K562 (cell line): ENCODE data around the gene LRRC4B. TPM values are rescaled to one million over a fixed set of nuclear protein-coding genes. Genes with fewer than 3 reads are reported as not detected.

Experiments used
- ATAC-seq: fragments of 200-7000 bp; cut with Tn5 transposase; 3 replicates; pipeline ENCODE4 v1.9.1; 2020; ENCODE audit warnings: moderate library complexity
- BruUV-seq: library from RNA; stranded (reverse); fragments of 400-500 nt; replicated peaks from 2 replicates; lab custom pipeline; 2021; lab: Mats Ljungman, UMichigan
- CTCF ChIA-PET: fragments of 300-600 bp; formaldehyde crosslinking; extraction: SDS; loops from one replicate; lab custom pipeline; 2021; ENCODE audit warnings: low intra/inter-chr PET ratio; lab: Yijun Ruan, JAX
- POLR2A ChIA-PET: fragments of 300-600, 350-650 bp; sonication (Branson Sonifier 250); formaldehyde crosslinking; extraction: SDS; loops from one replicate; lab custom pipeline; 2021; ENCODE audit warnings: antibody characterized with exemption, inconsistent platforms; lab: Yijun Ruan, JAX
- DNase-seq, 4 experiments: peaks; one replicate each; pipeline versions ENCODE4 v3.0.0 to v3.0.0-alpha.2; 2011 to 2018; ENCODE audit warnings: low spot score in 3 of 4, mixed read lengths in 3 of 4; ENCODE audit errors: extremely low read depth in 1 of 4
- FAIRE-seq: peaks from 2 replicates; lab custom pipeline; 2011; peaks lifted over from hg19 to GRCh38; lab: Jason Lieb, UNC
- H2AFZ ChIP-seq: 2 replicates; pipeline ENCODE4 v1.6.0; 2011; ENCODE audit warnings: low read depth, low read length, control low read depth, inconsistent platforms
- H3K27ac ChIP-seq: fragments of 200-600 bp; 3 replicates; pipeline ENCODE4 v1.8.0; 2011; ENCODE audit warnings: low read depth, mild to moderate bottlenecking, control low read depth, inconsistent platforms, low read length, moderate library complexity, mixed read lengths; ENCODE audit errors: extremely low read depth
- H3K27me3 ChIP-seq, 2 experiments: fragments of 300-600 bp in 1 of 2; 2 replicates in 1 of 2; 3 replicates in 1 of 2; pipeline versions ENCODE4 v1.6.0 to v1.8.0; 2011; ENCODE audit warnings: inconsistent platforms in 2 of 2, low read length in 2 of 2, mild to moderate bottlenecking in 1 of 2, mixed read lengths in 1 of 2, moderate library complexity in 1 of 2; ENCODE audit not compliant: control insufficient read depth in 2 of 2, insufficient read depth in 2 of 2
- H3K36me3 ChIP-seq: fragments of 300-600 bp; 3 replicates; pipeline ENCODE4 v1.8.0; 2011; ENCODE audit warnings: mild to moderate bottlenecking, low read length, inconsistent platforms; ENCODE audit not compliant: control insufficient read depth, insufficient read depth
- H3K4me1 ChIP-seq, 2 experiments: fragments of 200-600 bp in 1 of 2; replicated peaks in 1 of 2; 2 replicates in 1 of 2; 3 replicates in 1 of 2; pipeline versions ENCODE4 v1.5.1 to v1.8.0; 2011; ENCODE audit warnings: inconsistent platforms in 2 of 2, low read length in 2 of 2, mild to moderate bottlenecking in 1 of 2, mixed read lengths in 1 of 2, moderate library complexity in 1 of 2; ENCODE audit not compliant: control insufficient read depth in 2 of 2, insufficient read depth in 2 of 2
- H3K4me2 ChIP-seq: 2 replicates; pipeline ENCODE4 v1.6.1; 2011; ENCODE audit warnings: low read length, control low read depth, inconsistent platforms, mixed read lengths; ENCODE audit not compliant: insufficient read depth
- H3K4me3 ChIP-seq: fragments of 200-600 bp; sonication (generic), shearing (Covaris generic); 2 replicates; pipeline ENCODE4 v1.5.1; 2016; ENCODE audit warnings: control low read depth, inconsistent platforms
- H3K79me2 ChIP-seq: fragments of 200-600 bp; 3 replicates; pipeline ENCODE4 v1.8.0; 2011; ENCODE audit warnings: low read length, inconsistent platforms; ENCODE audit not compliant: control insufficient read depth, insufficient read depth
- H3K9ac ChIP-seq, 2 experiments: 2 replicates each; pipeline versions ENCODE4 v1.6.0 to v1.6.1; 2011; ENCODE audit warnings: low read depth in 2 of 2, low read length in 2 of 2, control low read depth in 1 of 2, inconsistent platforms in 1 of 2, mild to moderate bottlenecking in 1 of 2, mixed read lengths in 1 of 2; ENCODE audit not compliant: insufficient read depth in 1 of 2
- H3K9me1 ChIP-seq: one replicate; pipeline ENCODE4 v1.6.0; 2011; ENCODE audit warnings: inconsistent platforms, mild to moderate bottlenecking, low read length, moderate library complexity; ENCODE audit not compliant: control insufficient read depth, insufficient read depth
- H3K9me3 ChIP-seq: replicated peaks from 2 replicates; pipeline ENCODE4 v1.5.1; 2011; ENCODE audit warnings: low read depth, low read length, inconsistent platforms; ENCODE audit not compliant: control insufficient read depth, insufficient read depth
- H4K20me1 ChIP-seq: replicated peaks from 2 replicates; pipeline ENCODE4 v1.6.1; 2011; ENCODE audit warnings: low read length, inconsistent platforms, mixed read lengths; ENCODE audit not compliant: control insufficient read depth, insufficient read depth
- ATF7 ChIP-seq: fragments of 450-650 bp; IDR thresholded peaks from 2 replicates; pipeline ENCODE4 v1.7.1; 2014; ENCODE audit warnings: mild to moderate bottlenecking, moderate library complexity
- CBFA2T3 ChIP-seq: fragments of 450-650 bp; IDR thresholded peaks from 2 replicates; pipeline ENCODE4 v1.6.1; 2017
- CBX3 ChIP-seq, 2 experiments: IDR thresholded peaks; 1 replicate in 1 of 2; 2 replicates in 1 of 2; pipeline ENCODE4 v1.6.1; 2012; ENCODE audit warnings: inconsistent platforms in 2 of 2, low read length in 2 of 2, borderline replicate concordance in 1 of 2, control low read depth in 1 of 2
- E2F6 ChIP-seq, 2 experiments: IDR thresholded peaks; 2 replicates each; pipeline ENCODE4 v1.6.1; 2011; ENCODE audit warnings: borderline replicate concordance in 1 of 2, control low read depth in 1 of 2, low read depth in 1 of 2, low read length in 1 of 2, mild to moderate bottlenecking in 1 of 2, mixed read lengths in 1 of 2, moderate library complexity in 1 of 2; ENCODE audit not compliant: insufficient read depth in 1 of 2, insufficient read length in 1 of 2, poor library complexity in 1 of 2, severe bottlenecking in 1 of 2; ENCODE audit errors: extremely low read depth in 1 of 2
- EGR1 ChIP-seq: fragments of 450-650 bp; conservative IDR thresholded peaks from 2 replicates; pipeline ENCODE4 v1.6.1; 2017; ENCODE audit warnings: mild to moderate bottlenecking
- ESRRA ChIP-seq: fragments of 450-650 bp; IDR thresholded peaks from 2 replicates; pipeline ENCODE4 v1.6.1; 2014; ENCODE audit warnings: low read depth, mild to moderate bottlenecking, moderate library complexity, borderline replicate concordance
- JUND ChIP-seq, 2 experiments: IDR thresholded peaks; 2 replicates in 1 of 2; 3 replicates in 1 of 2; pipeline ENCODE4 v1.6.1; 2011; ENCODE audit warnings: borderline replicate concordance in 2 of 2, low read depth in 2 of 2, low read length in 2 of 2, improper control_type of control experiment in 1 of 2, missing biosample characterization in 1 of 2, missing genetic modification characterization in 1 of 2, missing genetic modification reagents in 1 of 2
- MEIS2 ChIP-seq: fragments of 450-650 bp; IDR thresholded peaks from 2 replicates; pipeline ENCODE4 v1.6.1; 2014; ENCODE audit warnings: mild to moderate bottlenecking; ENCODE audit not compliant: partially characterized antibody
- NFE2 ChIP-seq: IDR thresholded peaks from 2 replicates; pipeline ENCODE4 v1.6.1; 2014; ENCODE audit warnings: antibody characterized with exemption, low read depth
- NFIC ChIP-seq: fragments of 450-650 bp; IDR thresholded peaks from 2 replicates; pipeline ENCODE4 v1.6.1; 2017; ENCODE audit warnings: mild to moderate bottlenecking, inconsistent platforms
- NFRKB ChIP-seq: fragments of 450-650 bp; IDR thresholded peaks from 2 replicates; pipeline ENCODE4 v1.6.1; 2016; ENCODE audit warnings: low read depth
- NRF1 ChIP-seq, 2 experiments: fragments of 450-650 bp; IDR thresholded peaks in 1 of 2; conservative IDR thresholded peaks in 1 of 2; 2 replicates each; pipeline ENCODE4 v1.6.1; 2014; ENCODE audit warnings: mild to moderate bottlenecking in 2 of 2
- POLR2AphosphoS5 ChIP-seq: IDR thresholded peaks from 2 replicates; pipeline ENCODE4 v1.6.1; 2011; ENCODE audit warnings: mild to moderate bottlenecking, low read depth, low read length, moderate library complexity; ENCODE audit not compliant: control insufficient read depth, insufficient read depth
- RB1 ChIP-seq: fragments of 450-650 bp; IDR thresholded peaks from 2 replicates; pipeline ENCODE4 v1.6.1; 2017; ENCODE audit warnings: low read depth, mild to moderate bottlenecking
- SMAD4 ChIP-seq: fragments of 250-450 bp; sonication (Bioruptor Pico); conservative IDR thresholded peaks from 2 replicates; pipeline ENCODE4 v1.8.0; 2021; ENCODE audit warnings: inconsistent platforms, mild to moderate bottlenecking, moderate library complexity
- SRSF7 ChIP-seq: fragments of 200-400 bp; formaldehyde crosslinking; optimal IDR thresholded peaks from 2 replicates; pipeline ENCODE3; 2017; ENCODE audit warnings: mild to moderate bottlenecking, low read depth, low read length
- TEAD4 ChIP-seq, 2 experiments: sonication (generic) in 1 of 2; formaldehyde crosslinking in 1 of 2; IDR thresholded peaks; 2 replicates each; pipeline versions ENCODE4 v1.6.1 to v1.8.0; 2012 to 2022; ENCODE audit warnings: borderline replicate concordance in 1 of 2, inconsistent platforms in 1 of 2, low read length in 1 of 2, mild to moderate bottlenecking in 1 of 2, missing genetic modification reagents in 1 of 2
- TRIM24 ChIP-seq, 2 experiments: fragments of 450-650 bp; IDR thresholded peaks; 2 replicates each; pipeline ENCODE4 v1.6.1; 2016
- ZNF324 ChIP-seq: fragments of 250-450 bp; sonication (Bioruptor Pico); IDR thresholded peaks from 2 replicates; pipeline ENCODE4 v1.4.0; 2020; ENCODE audit warnings: mild to moderate bottlenecking
- WGBS: fragments of 100-300 bp; shearing (Covaris generic); methylation state at CpG from one replicate; pipeline ENCODE4 v1.1.6; 2016; ENCODE audit warnings: low coverage, mixed read lengths; ENCODE audit not compliant: insufficient coverage; ENCODE audit errors: missing lambda C conversion rate; 5-methylcytosine and 5-hydroxymethylcytosine counted together
- in situ Hi-C: fragments of 300-500 bp; cut with MboI; formaldehyde crosslinking; loops from 4 replicates; pipeline ENCODE4 v1.15.0; 2018; ENCODE audit warnings: inconsistent platforms, mixed read lengths
- intact Hi-C: fragments of 100-400 bp; cut with micrococcal nuclease; formaldehyde crosslinking; loops from 2 replicates; pipeline ENCODE4 v1.14.2; 2022
- polyA plus RNA-seq, 8 experiments: library from polyadenylated mRNA; depleted of rRNA in 4 of 8; stranded (reverse) in 5 of 8; unstranded in 3 of 8; fragments of >200 nt; fragmentation: Nextera tagmentation in 2 of 8; fragmentation: Illumina TruSeq in 1 of 8; extraction: Ambion mirVana in 2 of 8; extraction: Trizol in 1 of 8; gene quantifications; 2 replicates each; pipeline versions ENCODE4 v1.2.1 to v1.2.3, GENCODE V29; 2011 to 2014; ENCODE audit warnings: inconsistent platforms in 1 of 8, missing spikeins in 1 of 8
- total RNA-seq, 7 experiments: library from RNA; depleted of rRNA in 6 of 7; stranded (reverse); fragments of >200 nt in 6 of 7; fragmentation: Illumina TruSeq in 2 of 7; extraction: Trizol in 2 of 7; gene quantifications; 2 replicates each; pipeline versions ENCODE4 v1.2.1 to v1.2.3, GENCODE V29; 2011 to 2021; ENCODE audit warnings: low replicate concordance in 1 of 7
- TF ChIP-seq, protein P1 (sequence below): conservative IDR thresholded peaks from 2 replicates; pipeline ENCODE4 v1.6.1; 2011; ENCODE audit warnings: low read depth, mild to moderate bottlenecking, low read length; ENCODE audit not compliant: control insufficient read depth

LRRC4B gene
- total and polyA plus RNA-seq, 9 of the 15 experiments (the other 6 are each of a cell fraction or from before 2014, with no cell fraction given), result 0.18 to 9.6 (median 2.9) TPM; not detected in 2

- ATAC-seq, result peak; percentile 89
- 17% methylated on average over 14 of the region's 27 CpGs for WGBS
- no TSS peak for BruUV-seq
- TF ChIP-seq TRIM24 (IDR thresholded peaks at IDR 0.05), result peak; percentile 53 to 71; a peak in 3 of 4 replicates
- TF ChIP-seq, protein P1, sequence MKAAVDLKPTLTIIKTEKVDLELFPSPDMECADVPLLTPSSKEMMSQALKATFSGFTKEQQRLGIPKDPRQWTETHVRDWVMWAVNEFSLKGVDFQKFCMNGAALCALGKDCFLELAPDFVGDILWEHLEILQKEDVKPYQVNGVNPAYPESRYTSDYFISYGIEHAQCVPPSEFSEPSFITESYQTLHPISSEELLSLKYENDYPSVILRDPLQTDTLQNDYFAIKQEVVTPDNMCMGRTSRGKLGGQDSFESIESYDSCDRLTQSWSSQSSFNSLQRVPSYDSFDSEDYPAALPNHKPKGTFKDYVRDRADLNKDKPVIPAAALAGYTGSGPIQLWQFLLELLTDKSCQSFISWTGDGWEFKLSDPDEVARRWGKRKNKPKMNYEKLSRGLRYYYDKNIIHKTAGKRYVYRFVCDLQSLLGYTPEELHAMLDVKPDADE, result peak; percentile 63
- no peak for TF ChIP-seq SRSF7
- TF ChIP-seq MEIS2, result peak; percentile 80
- peak; percentile 58 to 65 for TF ChIP-seq NRF1 (conservative IDR thresholded peaks at IDR 0.05 in 1 of 2, IDR thresholded peaks at IDR 0.05 in 1 of 2)
- TF ChIP-seq CBX3 (IDR thresholded peaks at IDR 0.05; ENCODE audit: borderline replicate concordance in 1 of 2, low read length in 2 of 2), result no peak
- TF ChIP-seq NFRKB, result no peak
- TF ChIP-seq E2F6 (IDR thresholded peaks at IDR 0.05; ENCODE audit: borderline replicate concordance in 1 of 2, extremely low read depth in 1 of 2, insufficient read depth in 1 of 2, insufficient read length in 1 of 2, low read depth in 1 of 2, low read length in 1 of 2, poor library complexity in 1 of 2, severe bottlenecking in 1 of 2), result peak in 1 of 2 experiments; percentile 20
- peak; percentile 70 for TF ChIP-seq POLR2AphosphoS5
- peak; percentile 34 for TF ChIP-seq EGR1
- TF ChIP-seq CBFA2T3, result peak; percentile 91
- TF ChIP-seq SMAD4 (CRISPR knock-in tag), result peak; percentile 80
- 0 out of 2 replicates have a peak, but pooled peaks have one; percentile 31 for TF ChIP-seq RB1
- TF ChIP-seq JUND (IDR thresholded peaks at IDR 0.05; ENCODE audit: borderline replicate concordance, low read depth, low read length), result peak; percentile 31; the same call in 1 of the 2 replicates
- TF ChIP-seq JUND (tag; IDR thresholded peaks at IDR 0.05; ENCODE audit: borderline replicate concordance, low read depth, low read length), result peak; percentile 22; the same call in 1 of the 3 replicates
- TF ChIP-seq ATF7, result peak; percentile 42; the same call in 1 of the 2 replicates
- no peak for TF ChIP-seq ZNF324 (CRISPR knock-in tag)
- TF ChIP-seq NFE2, result no peak
- peak; percentile 65 for TF ChIP-seq TEAD4 (IDR thresholded peaks at IDR 0.05; ENCODE audit: low read length)
- no peak for TF ChIP-seq TEAD4 (CRISPR knock-in tag; IDR thresholded peaks at IDR 0.05; ENCODE audit: borderline replicate concordance)
- peak; percentile 33; the same call in 1 of the 2 replicates for TF ChIP-seq ESRRA
- TF ChIP-seq NFIC, result peak; percentile 61
These were observed 68.0 kb downstream of the LRRC4B start for GRCh38 chr19:50500060-50500752.

More at GRCh38 chr19:50500060-50500752, 68.0 kb downstream of the LRRC4B start:
- Histone ChIP-seq H4K20me1 (no peaks in the 10 kb centered on the region), H3K9ac (peak overlapping the region in 1 of 2 experiments; percentile 58; a peak in 2 of 4 replicates), H3K36me3 (no peaks in the 10 kb centered on the region), H2AFZ (no peak overlapping the region), H3K27me3 (no peaks in the 10 kb centered on the region), H3K4me2 (no peak overlapping the region), H3K4me3 (no peak overlapping the region), H3K27ac (no peak overlapping the region), H3K4me1 (peaks cover 0 to 29% of the 10 kb centered on the region in 2 experiments; a peak in 3 of 5 replicates), H3K9me1 (no peaks in the 10 kb centered on the region), H3K9me3 (no peaks in the 10 kb centered on the region), H3K79me2 (no peaks in the 10 kb centered on the region)
- CTCF ChIA-PET, result interaction anchor here (0.6 to 0.7 kb wide), 2 partner anchors 407 to 422 kb away, joined by 3 to 6 read pairs; no protein-coding TSS in a partner anchor
- intact Hi-C loops, result no loop called here
- in situ Hi-C loops, result no loop called here
- FAIRE-seq, result no peak
- POLR2A ChIA-PET, result no interaction called here
- peak; percentile 76 to 86 (median 80) for DNase-seq
